NCI-H748 treated with DMSO at 0.1 percent for 48 hours (cell line): ENCODE measurements around the gene GPR17.

Experiments used
- DNase-seq: peaks from one replicate; lab custom pipeline; 2025; lab: John Stamatoyannopoulos, UW

GPR17 gene

GRCh38 chr2:127614731-127615130 is 31.2 kb upstream of the GPR17 start:
- DNase-seq = no peak

DNA sequence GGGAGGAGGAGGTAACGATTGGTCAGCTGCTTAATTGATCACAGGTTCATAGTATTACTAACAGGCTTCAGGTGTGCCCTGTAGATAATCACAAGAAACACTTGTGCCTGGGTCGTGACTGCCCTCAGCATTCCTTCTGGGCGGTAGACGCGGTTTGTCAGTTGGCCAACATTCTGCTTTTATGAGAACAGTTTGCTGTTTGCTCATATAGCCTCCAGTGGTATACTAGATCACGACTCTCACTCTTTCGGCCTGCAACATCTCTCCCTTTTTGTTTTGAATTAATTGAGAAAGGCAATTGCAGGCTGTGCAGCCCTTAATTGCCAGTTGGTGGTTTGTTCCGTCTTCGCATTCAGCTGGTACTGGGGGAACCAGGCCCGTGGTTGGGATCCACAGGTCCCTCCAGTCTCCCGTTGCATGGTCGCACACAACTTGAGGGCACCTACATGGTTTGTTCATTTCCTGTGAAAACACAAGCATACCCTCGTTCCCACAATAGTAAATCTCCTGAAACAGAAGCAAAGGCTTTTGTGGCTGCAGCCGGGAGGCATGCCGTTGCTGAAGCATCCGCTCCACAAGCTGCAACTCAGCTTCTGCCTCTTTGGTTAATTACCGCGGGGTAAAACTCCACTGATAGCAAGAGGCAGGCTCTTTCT is 30.3 kb upstream of the GPR17 start:
- no peak for DNase-seq

DNA sequence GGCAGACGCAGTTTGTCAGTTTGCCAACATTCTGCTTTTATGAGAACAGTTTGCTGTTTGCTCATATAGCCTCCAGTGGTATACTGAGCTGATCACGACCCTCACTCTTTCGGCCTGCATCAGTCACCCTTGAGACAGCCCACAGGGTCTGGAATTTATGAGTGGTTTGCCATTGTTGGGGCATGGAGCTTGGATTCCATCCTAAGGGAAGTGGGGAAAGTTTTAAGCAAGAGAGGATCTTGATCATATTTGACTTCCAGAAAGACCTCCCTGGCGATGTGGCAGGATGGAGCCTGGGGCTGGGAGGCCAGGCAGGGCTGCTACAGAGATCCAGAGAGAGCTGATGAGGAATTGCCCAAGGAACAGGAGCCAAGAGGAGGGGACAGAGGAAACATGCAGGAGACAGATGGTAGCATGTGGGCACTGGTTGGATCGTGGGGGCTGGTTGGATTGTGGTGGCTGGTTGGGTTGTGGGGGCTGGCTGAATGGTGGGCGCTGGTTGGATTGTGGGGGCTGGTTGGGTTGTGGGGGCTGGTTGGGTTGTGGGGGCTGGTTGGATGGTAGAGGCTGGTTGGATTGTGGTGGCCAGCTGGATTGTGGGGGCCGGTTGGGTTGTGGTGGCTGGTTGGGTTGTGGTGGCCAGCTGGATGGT is 27.3 kb upstream of the GPR17 start:
- DNase-seq = no peak

- no peak for DNase-seq
These were observed 26.8 kb upstream of the GPR17 start for GRCh38 chr2:127619203-127619590.

DNA sequence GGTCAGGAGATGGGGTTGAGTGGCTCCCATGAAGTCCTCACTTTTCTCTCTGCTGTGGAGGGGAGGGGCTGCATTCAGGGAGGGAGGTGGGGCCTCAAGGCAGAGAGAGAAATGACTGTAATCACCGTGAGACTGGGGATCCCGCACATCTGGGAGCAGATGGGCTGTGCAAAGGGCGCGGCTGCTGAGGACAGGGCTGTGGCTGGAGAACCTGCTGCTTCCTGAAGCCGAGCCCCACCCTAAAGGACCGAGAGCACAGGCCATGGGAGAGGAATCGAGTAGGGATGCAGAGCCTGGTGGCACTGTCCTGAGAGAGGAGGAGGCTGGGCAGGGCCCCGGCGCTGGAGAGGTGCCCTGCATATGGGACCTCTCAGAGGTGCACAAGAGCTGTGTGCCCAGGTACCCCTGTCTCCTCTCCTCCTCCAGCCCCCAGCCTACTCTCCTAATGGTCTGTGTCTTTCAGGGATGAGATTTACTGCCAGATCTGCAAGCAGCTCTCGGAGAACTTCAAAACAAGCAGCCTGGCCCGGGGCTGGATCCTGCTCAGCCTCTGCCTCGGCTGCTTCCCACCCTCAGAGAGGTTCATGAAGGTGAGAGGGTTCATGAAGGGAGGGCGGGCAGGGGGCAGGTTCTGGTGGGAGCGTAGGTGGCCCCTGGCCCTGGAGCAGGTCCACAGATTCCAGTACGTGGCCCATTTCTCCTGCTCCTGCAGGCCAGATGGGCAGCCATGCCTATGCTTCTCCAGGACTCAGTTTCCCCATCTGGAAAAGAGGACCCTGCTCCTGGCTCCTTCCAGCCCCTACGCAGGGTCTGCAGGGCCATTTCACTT is 25.9 kb upstream of the GPR17 start:
- no peak for DNase-seq

DNA sequence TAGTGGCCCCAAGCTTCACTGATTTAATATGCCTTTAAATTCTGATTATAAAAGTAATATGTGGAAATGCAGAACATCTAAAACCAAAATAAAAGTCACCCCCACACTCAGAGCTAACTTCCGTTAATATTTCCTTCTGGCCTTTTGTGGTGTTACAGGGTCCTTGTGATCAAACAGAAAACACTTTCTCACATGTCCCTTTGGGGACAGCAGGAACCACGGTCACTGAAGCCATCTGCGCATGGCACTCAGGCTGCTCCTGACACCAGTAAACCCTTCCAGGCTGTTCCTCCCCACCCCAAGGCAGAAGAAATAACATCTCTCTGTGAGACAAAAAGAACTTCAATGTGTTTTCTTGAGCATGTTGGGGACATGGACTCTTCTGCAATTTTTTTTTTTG is 25.1 kb upstream of the GPR17 start:
- DNase-seq = no peak

DNA sequence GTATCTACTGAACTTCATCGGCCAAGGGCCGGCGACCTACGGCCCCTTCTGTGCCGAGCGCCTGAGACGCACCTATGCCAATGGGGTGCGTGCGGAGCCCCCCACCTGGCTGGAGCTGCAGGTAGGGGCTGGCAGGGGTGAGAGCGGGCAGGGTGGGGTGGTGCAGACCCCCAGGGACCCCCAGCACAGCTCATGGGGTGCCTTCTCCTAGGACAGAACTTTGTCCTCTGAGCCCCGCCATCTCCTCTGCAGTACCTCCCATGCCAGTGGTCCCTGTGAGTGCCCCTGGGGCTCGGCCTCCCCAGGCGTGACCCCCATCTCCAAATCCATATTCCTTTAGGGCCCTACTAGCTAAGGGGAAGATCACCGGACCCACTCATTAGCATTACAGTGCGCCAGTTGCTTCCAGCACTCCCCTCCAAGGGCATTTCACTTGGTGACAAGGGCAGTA is 23.9 kb upstream of the GPR17 start:
- DNase-seq = no peak

GRCh38 chr2:127622561-127623387 is 23.2 kb upstream of the GPR17 start:
- DNase-seq = no peak

GRCh38 chr2:127623388-127624319 is 22.3 kb upstream of the GPR17 start:
- no peak for DNase-seq

DNA sequence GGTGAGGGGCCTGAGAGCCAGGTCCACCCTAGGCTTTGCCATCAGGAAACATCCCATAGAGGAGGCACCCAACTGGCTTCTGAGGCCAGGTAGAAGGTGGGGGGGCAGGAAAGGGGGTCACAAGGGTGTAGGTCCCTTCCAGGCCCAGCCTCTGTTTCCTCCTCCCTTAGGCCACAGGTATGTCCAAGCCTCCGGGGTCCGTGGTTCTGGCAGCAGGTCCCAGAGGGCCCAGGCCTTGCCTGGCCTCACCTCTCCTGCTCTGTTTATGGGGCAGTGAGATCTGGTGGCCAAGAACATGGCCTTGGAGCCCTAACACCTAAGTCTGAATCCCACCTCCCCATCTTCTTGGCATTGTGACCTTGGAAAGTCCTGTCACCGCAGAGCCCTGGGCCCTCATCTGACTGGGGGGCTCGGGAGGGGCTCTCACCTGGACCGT is 21.6 kb upstream of the GPR17 start:
- no peak for DNase-seq

DNA sequence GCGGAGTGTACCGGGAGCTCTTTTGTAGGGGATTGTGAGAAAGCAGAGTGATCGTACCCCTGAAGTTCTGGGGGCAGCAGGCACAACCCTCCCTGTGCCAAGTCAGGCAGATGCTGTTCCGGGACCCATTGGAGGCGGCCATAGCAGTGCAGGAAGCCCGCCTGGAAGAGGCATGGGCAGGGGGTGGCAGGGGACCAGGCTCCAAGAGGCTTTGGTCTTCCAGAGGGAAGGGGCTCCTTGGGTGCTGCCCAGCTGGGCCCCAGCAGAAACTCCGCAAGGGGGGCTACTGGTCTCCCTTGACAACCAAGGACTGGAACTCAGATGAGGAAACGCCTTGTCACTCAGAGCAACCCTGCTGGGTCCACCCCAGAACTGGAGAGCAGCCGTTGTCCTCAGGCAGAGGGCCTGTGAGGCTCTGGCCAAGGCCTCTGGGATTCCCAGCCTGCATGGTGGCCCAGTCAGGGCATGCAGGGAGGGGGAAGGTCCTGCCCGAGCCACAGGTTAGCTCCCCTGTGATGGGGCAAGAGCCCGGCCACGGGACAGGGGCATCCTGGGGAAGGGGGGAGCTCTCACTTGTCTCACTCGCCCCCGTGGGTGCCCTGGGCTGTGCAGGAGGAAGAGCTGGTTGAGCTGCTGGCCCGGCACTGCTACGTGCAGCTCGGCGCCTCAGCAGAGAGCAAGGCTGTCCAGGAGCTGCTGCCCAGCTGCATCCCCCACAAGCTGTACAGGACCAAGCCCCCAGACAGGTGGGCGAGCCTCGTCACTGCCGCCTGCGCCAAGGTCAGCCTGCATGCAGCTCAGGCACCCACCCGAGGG is 21.0 kb upstream of the GPR17 start:
- DNase-seq = no peak

DNA sequence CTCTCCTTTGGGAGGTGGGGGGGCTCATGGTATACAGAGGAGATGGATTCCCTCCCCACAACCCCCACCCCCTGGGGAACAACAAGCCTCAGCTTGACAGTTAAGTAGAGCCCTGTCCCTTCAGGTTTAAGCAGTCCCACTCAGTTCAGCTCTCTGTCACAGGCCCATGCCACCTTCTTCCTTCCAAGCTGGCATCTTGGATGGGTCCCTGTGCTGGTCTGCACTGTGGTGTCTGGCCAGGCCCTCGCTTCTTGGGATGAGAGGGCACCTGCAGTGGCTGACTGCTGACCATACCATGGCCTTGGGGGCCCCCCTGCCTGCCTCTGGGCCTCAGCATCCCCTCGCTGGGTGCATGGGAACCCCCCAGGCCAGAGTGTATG is 20.4 kb upstream of the GPR17 start:
- DNase-seq = no peak

DNA sequence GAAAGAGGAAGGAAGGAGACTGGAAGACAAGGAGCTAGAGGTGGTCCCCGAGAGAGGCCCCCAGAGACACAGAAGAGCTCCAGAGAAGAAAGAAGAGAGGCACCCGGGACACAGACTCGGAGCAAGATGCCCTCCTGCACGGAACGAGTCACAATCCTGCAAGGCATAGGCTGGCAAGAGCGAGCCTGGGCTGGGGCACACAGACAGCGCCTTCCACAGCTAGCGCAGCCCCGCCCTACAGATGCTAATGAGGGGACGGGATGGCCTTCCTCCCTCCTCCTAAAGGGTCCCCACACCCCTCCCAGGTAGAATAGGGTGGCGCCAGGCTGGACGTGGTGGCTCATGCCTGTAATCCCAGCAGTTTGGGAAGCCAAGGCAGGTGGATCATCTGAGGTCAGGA is 19.8 kb upstream of the GPR17 start:
- DNase-seq = no peak

GRCh38 chr2:127626917-127627739 is 18.8 kb upstream of the GPR17 start:
- no peak for DNase-seq

DNA sequence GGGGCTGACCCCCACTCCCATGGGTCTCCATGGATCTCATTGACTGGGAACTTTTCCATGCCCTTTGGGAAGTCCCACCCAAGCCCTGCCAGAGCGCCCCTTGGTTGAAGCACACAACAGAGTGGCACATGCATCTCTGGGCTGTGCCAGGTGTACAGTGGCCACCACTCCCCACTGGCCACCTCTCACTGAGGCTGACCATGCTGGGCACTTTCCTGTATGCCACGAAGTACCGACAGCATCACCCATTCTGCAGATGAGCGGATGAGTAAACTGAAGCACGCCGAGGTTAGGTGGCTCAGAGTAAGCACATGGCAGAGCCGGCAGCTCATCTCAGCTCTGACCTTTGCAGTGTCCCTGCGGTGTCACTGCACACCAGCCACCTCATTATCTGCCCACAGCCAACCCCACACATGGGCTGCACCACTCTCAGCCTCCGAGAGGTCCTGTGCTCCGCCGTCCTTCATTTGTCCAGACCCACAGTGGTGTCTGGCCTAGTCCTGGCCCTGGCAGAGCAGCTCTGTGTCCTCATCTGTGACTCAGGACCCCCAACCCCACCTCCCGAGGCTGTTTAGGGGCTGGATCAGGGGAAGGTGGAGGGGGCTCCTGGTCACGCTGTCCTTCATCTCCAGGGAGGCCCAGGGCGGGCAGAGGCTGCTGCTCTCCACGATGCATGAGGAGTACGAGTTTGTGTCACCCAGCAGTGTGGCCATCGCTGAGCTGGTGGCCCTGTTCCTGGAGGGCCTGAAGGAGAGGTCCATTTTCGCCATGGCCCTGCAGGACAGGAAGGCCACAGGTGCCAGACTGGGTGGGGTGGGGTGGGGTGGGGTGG is 18.0 kb upstream of the GPR17 start:
- DNase-seq = no peak

GRCh38 chr2:127628767-127629614 is 17.0 kb upstream of the GPR17 start:
- no peak for DNase-seq

- DNase-seq = no peak
These were observed 16.3 kb upstream of the GPR17 start for GRCh38 chr2:127629637-127630036.
